K562 (cell line): ENCODE data around the gene MARCHF5. TPM values are rescaled to one million over a fixed set of nuclear protein-coding genes. Genes with fewer than 3 reads are reported as not detected.

Source experiments
- AFF1 ChIP-seq, 2 experiments: fragments of 450-650 bp; IDR thresholded peaks; 2 replicates each; pipeline ENCODE4 v1.6.1; 2018; ENCODE audit warnings: mild to moderate bottlenecking in 2 of 2, low read depth in 1 of 2; ENCODE audit not compliant: partially characterized antibody in 2 of 2
- ATF1 ChIP-seq, 2 experiments: fragments of 450-650 bp in 1 of 2; IDR thresholded peaks; 2 replicates each; pipeline ENCODE4 v1.6.1; 2016; ENCODE audit warnings: missing compliant biosample characterization in 1 of 2, missing genetic modification characterization in 1 of 2
- CHD2 ChIP-seq: IDR thresholded peaks from 2 replicates; pipeline ENCODE4 v1.6.1; 2011; ENCODE audit warnings: low read depth, low read length
- ELF4 ChIP-seq: fragments of 450-650 bp; formaldehyde crosslinking; IDR thresholded peaks from 2 replicates; pipeline ENCODE4 v1.4.0; 2022; ENCODE audit warnings: missing genetic modification characterization
- ETS2 ChIP-seq: IDR thresholded peaks from 2 replicates; pipeline ENCODE4 v1.6.1; 2016; ENCODE audit warnings: borderline replicate concordance, missing genetic modification characterization, mild to moderate bottlenecking, moderate library complexity, missing compliant biosample characterization; ENCODE audit not compliant: poor library complexity, severe bottlenecking
- MCM3 ChIP-seq: fragments of 450-650 bp; IDR thresholded peaks from 2 replicates; pipeline ENCODE4 v1.6.1; 2016
- NKRF ChIP-seq: fragments of 450-650 bp; IDR thresholded peaks from 2 replicates; pipeline ENCODE4 v1.6.1; 2016; ENCODE audit warnings: borderline replicate concordance
- NR4A1 ChIP-seq, 2 experiments: fragments of 250-450 bp in 1 of 2; fragments of 450-650 bp in 1 of 2; sonication (Bioruptor Pico) in 1 of 2; IDR thresholded peaks; 2 replicates each; pipeline versions ENCODE4 v1.4.0 to v1.6.1; 2016 to 2020; ENCODE audit warnings: mild to moderate bottlenecking in 2 of 2, missing compliant biosample characterization in 1 of 2, missing genetic modification characterization in 1 of 2, moderate library complexity in 1 of 2
- PATZ1 ChIP-seq: fragments of 250-450 bp; sonication (Bioruptor Pico); IDR thresholded peaks from 2 replicates; pipeline ENCODE4 v1.5.0; 2020; ENCODE audit warnings: mild to moderate bottlenecking, borderline replicate concordance
- RNF2 ChIP-seq: sonication (generic); IDR thresholded peaks from 2 replicates; pipeline ENCODE4 v1.6.1; 2016
- SREBF2 ChIP-seq: sonication (generic); formaldehyde crosslinking; IDR thresholded peaks from 2 replicates; pipeline ENCODE4 v1.4.0; 2020; ENCODE audit warnings: mild to moderate bottlenecking, missing genetic modification reagents
- ZBTB26 ChIP-seq: fragments of 450-650 bp; formaldehyde crosslinking; IDR thresholded peaks from 2 replicates; pipeline ENCODE4 v1.4.0; 2022; ENCODE audit warnings: missing genetic modification characterization
- ZNF395 ChIP-seq: fragments of 200-800 bp; sonication (Bioruptor generic); IDR thresholded peaks from 2 replicates; pipeline ENCODE4 v1.6.1; 2017; ENCODE audit warnings: missing genetic modification characterization, missing compliant biosample characterization
- ZNF766 ChIP-seq: fragments of 200-800 bp; sonication (Bioruptor generic); conservative IDR thresholded peaks from 2 replicates; pipeline ENCODE4 v1.6.1; 2016; ENCODE audit warnings: missing genetic modification characterization, missing compliant biosample characterization
- polyA plus RNA-seq, 8 experiments: library from polyadenylated mRNA; depleted of rRNA in 4 of 8; stranded (reverse) in 5 of 8; unstranded in 3 of 8; fragments of >200 nt; fragmentation: Nextera tagmentation in 2 of 8; fragmentation: Illumina TruSeq in 1 of 8; extraction: Ambion mirVana in 2 of 8; extraction: Trizol in 1 of 8; gene quantifications; 2 replicates each; pipeline versions ENCODE4 v1.2.1 to v1.2.3, GENCODE V29; 2011 to 2014; ENCODE audit warnings: inconsistent platforms in 1 of 8, missing spikeins in 1 of 8
- total RNA-seq, 7 experiments: library from RNA; depleted of rRNA in 6 of 7; stranded (reverse); fragments of >200 nt in 6 of 7; fragmentation: Illumina TruSeq in 2 of 7; extraction: Trizol in 2 of 7; gene quantifications; 2 replicates each; pipeline versions ENCODE4 v1.2.1 to v1.2.3, GENCODE V29; 2011 to 2021; ENCODE audit warnings: low replicate concordance in 1 of 7

Gene MARCHF5
- total and polyA plus RNA-seq, 9 of the 15 experiments (the other 6 are each of a cell fraction or from before 2014, with no cell fraction given), result 3.4 to 27.2 (median 11.5) TPM

- TF ChIP-seq ZBTB26 (CRISPR knock-in tag) (no peak), ETS2 (tag) (no peak), CHD2 (no peak), ATF1 (CRISPR knock-in tag; IDR thresholded peaks at IDR 0.05) (no peak), ATF1 (tag; IDR thresholded peaks at IDR 0.05) (no peak), SREBF2 (CRISPR knock-in tag) (no peak), RNF2 (no peak), ZNF766 (CRISPR knock-in tag) (no peak), ELF4 (no peak), PATZ1 (CRISPR knock-in tag) (no peak), NKRF (no peak), NR4A1 (CRISPR knock-in tag; IDR thresholded peaks at IDR 0.05) (no peak), NR4A1 (tag; IDR thresholded peaks at IDR 0.05) (no peak), AFF1 (IDR thresholded peaks at IDR 0.05; ENCODE audit: low read depth in 1 of 2, partially characterized antibody in 2 of 2) (no peak), MCM3 (no peak), ZNF395 (no peak)
Observed at GRCh38 chr10:92305133-92306072, 14.4 kb downstream of the MARCHF5 start (continued).
